ENCODE results near the gene GPHA2.

The GPHA2 gene

GRCh38 chr11:64888729-64889511 is 46.8 kb downstream of the GPHA2 start:
- no peak for DNase-seq

GRCh38 chr11:64888406-64888728 is 47.3 kb downstream of the GPHA2 start:
- DNase-seq = no peak

GRCh38 chr11:64887757-64888405 is 47.8 kb downstream of the GPHA2 start:
- DNase-seq = no peak

DNA sequence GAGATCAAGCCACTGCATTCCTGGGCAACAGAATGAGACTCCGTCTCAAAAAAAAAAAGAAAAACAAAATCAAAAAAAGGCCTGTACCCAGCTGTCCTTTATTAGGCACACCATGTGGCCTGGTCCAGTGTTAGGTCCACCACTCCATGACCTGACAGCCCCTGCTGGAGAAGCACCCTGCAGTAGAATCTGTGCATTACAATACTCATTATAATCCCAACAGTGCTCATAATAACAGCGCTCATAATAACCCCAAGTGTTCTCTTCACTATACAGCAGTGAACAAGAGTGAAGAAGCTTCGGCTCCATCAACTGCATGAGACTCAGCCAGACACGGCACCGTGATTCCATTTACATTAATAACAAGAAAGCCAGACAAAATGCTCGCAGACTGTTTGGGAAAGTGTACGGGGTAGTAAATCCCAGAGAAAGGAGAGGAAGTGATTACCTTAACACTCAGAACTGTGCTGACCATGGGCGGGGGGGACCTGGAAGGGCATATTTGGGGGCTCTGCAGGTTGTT is 48.4 kb downstream of the GPHA2 start:
- DNase-seq = no peak

DNA sequence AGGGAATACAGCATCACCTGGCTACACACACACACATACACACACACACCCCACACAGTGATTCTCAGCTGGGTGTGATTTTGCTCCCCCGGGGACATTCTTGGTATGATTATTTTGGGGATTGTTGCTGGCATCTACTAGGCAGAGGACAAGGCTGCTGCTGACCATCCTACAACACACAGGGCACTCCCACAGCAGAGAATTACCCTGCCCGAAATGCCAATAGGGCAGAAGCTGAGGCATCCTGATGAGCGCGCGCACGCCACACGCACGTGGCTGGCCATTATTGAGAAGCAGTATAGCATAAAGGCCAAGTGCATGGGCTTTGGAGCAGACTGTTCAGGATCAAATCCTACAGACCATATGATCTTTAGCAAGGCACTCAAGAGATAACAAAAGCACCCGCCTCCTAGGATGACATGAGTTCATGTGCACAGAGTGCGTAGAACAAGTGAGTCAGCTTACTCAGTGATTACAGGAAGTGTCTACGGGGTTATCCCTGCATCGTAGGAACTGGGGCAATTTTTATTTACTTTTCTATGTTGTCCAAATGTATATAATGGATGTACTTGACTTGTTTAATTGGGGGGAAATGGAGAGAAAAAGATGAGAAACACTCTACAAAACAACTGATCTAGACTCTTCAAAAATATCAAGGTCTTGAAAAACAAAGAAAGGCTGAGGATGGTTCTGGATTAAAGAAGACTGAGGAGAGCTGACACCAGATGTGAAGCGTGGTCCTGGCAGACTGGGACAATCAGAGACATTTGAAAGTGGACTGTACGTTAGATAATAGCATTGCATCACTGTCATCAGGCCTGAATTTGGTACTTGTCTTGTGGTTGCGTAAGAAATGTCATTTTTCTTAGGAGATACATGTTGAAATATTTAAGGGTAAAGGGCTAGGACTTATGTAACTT is 50.1 kb downstream of the GPHA2 start:
- no peak for DNase-seq

All from NCI-H187 treated with DMSO at 0.1 percent for 48 hours (cell line).